ENCODE results near the gene DIP2B. TPM values are rescaled to one million over a fixed set of nuclear protein-coding genes. Genes with fewer than 3 reads are reported as not detected.
"Not testable (repeated sequence)": the region's sequence is repeated elsewhere in the genome, so short reads cannot be mapped to it uniquely, and the experiment has no call there.

Gene DIP2B
- total RNA-seq, 2 experiments from 2014 or later, result 27.8 to 28.2 TPM

DNA sequence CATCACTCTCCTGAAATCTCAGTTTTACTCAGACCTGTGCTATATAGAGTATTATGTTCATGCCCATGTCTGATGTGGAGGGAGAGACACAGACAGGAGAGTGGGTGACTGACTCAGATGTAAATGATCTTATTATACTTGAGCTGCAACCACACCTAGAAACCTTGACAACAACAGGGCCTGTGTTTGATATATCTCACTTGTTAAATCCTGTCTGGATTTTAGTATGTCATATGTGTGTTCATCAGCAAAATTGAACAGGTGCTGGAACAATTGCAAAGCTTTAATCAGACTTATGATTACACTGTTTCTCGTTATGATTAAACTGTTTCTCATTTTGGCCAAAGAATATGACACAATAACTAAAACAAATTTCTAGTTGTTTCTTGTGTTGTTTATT lies 37.7 kb downstream of the DIP2B start:
- no peaks in the 10 kb centered on the region for H3K9me3 Mint-ChIP-seq
- H3K4me1 Mint-ChIP-seq (ENCODE audit: low read depth), result peaks cover 55% of the 10 kb centered on the region
- H3K27ac Mint-ChIP-seq, result peak overlapping the region; percentile 85
- intact Hi-C loops (cut with micrococcal nuclease), result loop anchor here (1.0 kb wide), 7 partner anchors 10 to 483 kb away; no protein-coding TSS in a partner anchor
- CTCF ChIA-PET, result interaction anchor here (0.5 to 1.2 kb wide), 8 partner anchors 12 to 376 kb away, joined by 3 to 4 read pairs (median 3); no protein-coding TSS in a partner anchor
- H3K36me3 Mint-ChIP-seq (ENCODE audit: low read depth), result peaks cover 1% of the 10 kb centered on the region
- DNase-seq, result peak; percentile 64
- no peak overlapping the region for H3K4me3 Mint-ChIP-seq
- no peaks in the 10 kb centered on the region for H3K27me3 Mint-ChIP-seq (ENCODE audit: low read depth)

GRCh38 chr12:50543188-50543587 lies 38.4 kb downstream of the DIP2B start:
- intact Hi-C loops (cut with micrococcal nuclease); H3K27me3 Mint-ChIP-seq (ENCODE audit: low read depth); DNase-seq; H3K36me3 Mint-ChIP-seq (ENCODE audit: low read depth); H3K4me3 Mint-ChIP-seq; H3K9me3 Mint-ChIP-seq: not testable (repeated sequence)
- CTCF ChIA-PET, result interaction anchor here (0.7 to 1.2 kb wide), 7 partner anchors 11 to 106 kb away, joined by 3 to 4 read pairs (median 3); no protein-coding TSS in a partner anchor
- Mint-ChIP-seq H3K4me1 (ENCODE audit: low read depth) (peaks cover 51% of the 10 kb centered on the region), H3K27ac (peak overlapping the region; percentile 85)

DNA sequence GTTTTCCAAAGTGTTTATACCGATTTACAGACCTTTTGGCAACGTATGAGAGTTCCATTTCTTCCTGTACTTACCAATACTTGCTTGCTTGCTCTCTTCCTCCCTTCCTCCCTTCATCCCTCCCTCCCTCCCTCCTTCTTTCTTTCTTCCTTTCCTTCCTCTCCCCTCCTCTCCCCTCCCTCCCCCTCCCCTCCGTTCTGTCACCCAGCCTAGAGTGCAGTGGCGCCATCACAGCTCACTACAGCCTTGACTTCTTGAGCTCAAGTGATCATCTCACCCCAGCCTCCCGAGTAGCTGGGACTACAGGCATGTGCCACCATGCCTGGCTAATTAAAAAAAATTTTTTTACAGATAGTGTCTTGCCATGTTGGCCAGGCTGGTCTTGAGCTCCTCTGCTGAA lies 40.4 kb downstream of the DIP2B start:
- H3K9me3 Mint-ChIP-seq, result no peaks in the 10 kb centered on the region
- CTCF ChIA-PET, result interaction anchor here (0.6 kb wide), 1 partner anchor 57 kb away, joined by 3 read pairs; no protein-coding TSS in a partner anchor

GRCh38 chr12:50545786-50546185 lies 41.0 kb downstream of the DIP2B start:
- intact Hi-C loops (cut with micrococcal nuclease), result no loop called here
- no peak for DNase-seq
- Mint-ChIP-seq H3K36me3 (ENCODE audit: low read depth) (peaks cover 1% of the 10 kb centered on the region), H3K4me3 (no peak overlapping the region), H3K27ac (no peak overlapping the region), H3K9me3 (no peaks in the 10 kb centered on the region), H3K4me1 (ENCODE audit: low read depth) (peaks cover 56% of the 10 kb centered on the region), H3K27me3 (ENCODE audit: low read depth) (no peaks in the 10 kb centered on the region)
- CTCF ChIA-PET, result no interaction called here

More for the DNA sequence above, 40.4 kb downstream of the DIP2B start:
- no peak for DNase-seq
- H3K27me3 Mint-ChIP-seq (ENCODE audit: low read depth), result no peaks in the 10 kb centered on the region
- H3K4me1 Mint-ChIP-seq (ENCODE audit: low read depth), result peaks cover 50% of the 10 kb centered on the region
- no peak overlapping the region for H3K27ac Mint-ChIP-seq
- peaks cover 1% of the 10 kb centered on the region for H3K36me3 Mint-ChIP-seq (ENCODE audit: low read depth)
- intact Hi-C loops (cut with micrococcal nuclease), result no loop called here
- no peak overlapping the region for H3K4me3 Mint-ChIP-seq

GRCh38 chr12:50546441-50547318 lies 41.9 kb downstream of the DIP2B start:
- CTCF ChIA-PET, result interaction anchor here (1.3 kb wide), 1 partner anchor 38 kb away, joined by 3 read pairs; no protein-coding TSS in a partner anchor
- peaks cover 59% of the 10 kb centered on the region for H3K4me1 Mint-ChIP-seq (ENCODE audit: low read depth)

DNA sequence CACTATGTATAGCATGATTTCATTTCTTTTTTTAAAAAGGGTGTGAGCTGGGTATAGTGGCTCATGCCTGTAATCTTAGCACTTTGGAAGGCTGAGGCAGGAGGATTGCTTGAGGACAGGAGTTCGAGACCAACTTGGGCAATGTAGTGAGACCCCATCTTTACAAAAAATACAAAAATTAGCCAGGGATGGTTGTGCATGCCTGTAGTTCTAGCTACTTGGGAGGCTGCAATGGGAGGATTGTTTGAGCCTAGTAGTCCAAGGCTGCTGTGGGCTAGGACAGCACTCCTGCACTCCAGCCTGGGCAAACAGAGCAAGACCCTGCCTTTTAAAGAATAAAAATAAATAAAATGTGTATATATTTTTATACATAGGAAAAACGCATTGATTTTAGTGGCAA lies 43.0 kb downstream of the DIP2B start:
- Mint-ChIP-seq H3K4me1 (ENCODE audit: low read depth) (peaks cover 55% of the 10 kb centered on the region), H3K36me3 (ENCODE audit: low read depth) (peaks cover 7% of the 10 kb centered on the region), H3K4me3 (no peak overlapping the region), H3K27me3 (ENCODE audit: low read depth) (no peaks in the 10 kb centered on the region), H3K9me3 (no peaks in the 10 kb centered on the region), H3K27ac (no peak overlapping the region)
- DNase-seq, result no peak
- CTCF ChIA-PET, result interaction anchor here (0.6 to 1.3 kb wide), 3 partner anchors 39 to 166 kb away, joined by 3 read pairs; no protein-coding TSS in a partner anchor
- intact Hi-C loops (cut with micrococcal nuclease), result no loop called here

More at GRCh38 chr12:50546441-50547318, 41.9 kb downstream of the DIP2B start:
- Mint-ChIP-seq H3K9me3 (no peaks in the 10 kb centered on the region), H3K4me3 (no peak overlapping the region), H3K27ac (no peak overlapping the region), H3K27me3 (ENCODE audit: low read depth) (no peaks in the 10 kb centered on the region), H3K36me3 (ENCODE audit: low read depth) (peaks cover 5% of the 10 kb centered on the region)
- no peak for DNase-seq
- intact Hi-C loops (cut with micrococcal nuclease), result no loop called here

DNA sequence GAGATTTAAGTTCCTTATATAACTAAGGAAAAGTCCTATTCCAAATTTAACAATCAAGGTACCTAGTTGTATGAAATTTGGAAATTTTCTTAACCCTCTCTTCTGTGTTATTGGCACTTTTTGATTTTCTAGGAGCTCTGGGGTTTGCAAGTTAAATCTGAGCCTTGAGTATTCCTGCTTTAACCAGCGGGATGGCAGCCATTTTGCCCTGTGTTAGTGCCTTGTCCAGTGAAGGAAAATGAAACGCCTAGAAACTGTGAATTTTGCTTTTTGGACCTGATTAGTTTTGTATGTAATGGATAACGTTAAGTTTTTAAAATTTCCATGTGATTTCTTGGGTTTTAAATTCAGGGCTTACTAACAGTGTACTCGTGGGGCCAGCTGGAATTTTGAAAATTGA lies 45.1 kb downstream of the DIP2B start:
- Mint-ChIP-seq H3K36me3 (ENCODE audit: low read depth) (peaks cover 8% of the 10 kb centered on the region), H3K27ac (no peak overlapping the region), H3K9me3 (no peaks in the 10 kb centered on the region), H3K4me3 (no peak overlapping the region), H3K4me1 (ENCODE audit: low read depth) (peaks cover 60% of the 10 kb centered on the region), H3K27me3 (ENCODE audit: low read depth) (no peaks in the 10 kb centered on the region)
- CTCF ChIA-PET, result interaction anchor here (0.6 to 1.8 kb wide), 6 partner anchors 11 to 459 kb away, joined by 3 to 5 read pairs (median 4); no protein-coding TSS in a partner anchor
- intact Hi-C loops (cut with micrococcal nuclease), result no loop called here
- no peak for DNase-seq

- no peak for DNase-seq
- no peak overlapping the region for H3K27ac Mint-ChIP-seq
- peaks cover 8% of the 10 kb centered on the region for H3K36me3 Mint-ChIP-seq (ENCODE audit: low read depth)
- no peaks in the 10 kb centered on the region for H3K9me3 Mint-ChIP-seq
- H3K4me3 Mint-ChIP-seq, result no peak overlapping the region
- peaks cover 64% of the 10 kb centered on the region for H3K4me1 Mint-ChIP-seq (ENCODE audit: low read depth)
- intact Hi-C loops (cut with micrococcal nuclease), result no loop called here
- H3K27me3 Mint-ChIP-seq (ENCODE audit: low read depth), result no peaks in the 10 kb centered on the region
- CTCF ChIA-PET, result interaction anchor here (0.6 to 1.2 kb wide), 3 partner anchors 12 to 214 kb away, joined by 3 to 4 read pairs (median 3); no protein-coding TSS in a partner anchor
Observed at GRCh38 chr12:50550530-50551223, 45.9 kb downstream of the DIP2B start.

- H3K27me3 Mint-ChIP-seq (ENCODE audit: low read depth), result no peaks in the 10 kb centered on the region
- intact Hi-C loops (cut with micrococcal nuclease), result no loop called here
- H3K36me3 Mint-ChIP-seq (ENCODE audit: low read depth), result peaks cover 8% of the 10 kb centered on the region
- H3K27ac Mint-ChIP-seq, result no peak overlapping the region
- no peaks in the 10 kb centered on the region for H3K9me3 Mint-ChIP-seq
- CTCF ChIA-PET, result interaction anchor here (0.7 to 1.0 kb wide), 2 partner anchors 43 to 45 kb away, joined by 3 to 4 read pairs; no protein-coding TSS in a partner anchor
- H3K4me3 Mint-ChIP-seq, result no peak overlapping the region
- DNase-seq, result no peak
- H3K4me1 Mint-ChIP-seq (ENCODE audit: low read depth), result peaks cover 63% of the 10 kb centered on the region
Observed at GRCh38 chr12:50551866-50552265, 47.1 kb downstream of the DIP2B start.

- CTCF ChIA-PET, result interaction anchor here (0.6 to 1.5 kb wide), 8 partner anchors 12 to 83 kb away, joined by 3 to 5 read pairs (median 3); no protein-coding TSS in a partner anchor
- intact Hi-C loops (cut with micrococcal nuclease), result loop anchor here (1.0 to 2.0 kb wide), 7 partner anchors 12 to 112 kb away; no protein-coding TSS in a partner anchor
- Mint-ChIP-seq H3K27me3 (ENCODE audit: low read depth) (no peaks in the 10 kb centered on the region), H3K4me1 (ENCODE audit: low read depth) (peaks cover 77% of the 10 kb centered on the region), H3K27ac (peak overlapping the region; percentile 90), H3K4me3 (no peak overlapping the region), H3K9me3 (no peaks in the 10 kb centered on the region), H3K36me3 (ENCODE audit: low read depth) (peaks cover 10% of the 10 kb centered on the region)
- peak; percentile 20 for DNase-seq
Observed at GRCh38 chr12:50554651-50555050, 49.9 kb downstream of the DIP2B start.

DNA sequence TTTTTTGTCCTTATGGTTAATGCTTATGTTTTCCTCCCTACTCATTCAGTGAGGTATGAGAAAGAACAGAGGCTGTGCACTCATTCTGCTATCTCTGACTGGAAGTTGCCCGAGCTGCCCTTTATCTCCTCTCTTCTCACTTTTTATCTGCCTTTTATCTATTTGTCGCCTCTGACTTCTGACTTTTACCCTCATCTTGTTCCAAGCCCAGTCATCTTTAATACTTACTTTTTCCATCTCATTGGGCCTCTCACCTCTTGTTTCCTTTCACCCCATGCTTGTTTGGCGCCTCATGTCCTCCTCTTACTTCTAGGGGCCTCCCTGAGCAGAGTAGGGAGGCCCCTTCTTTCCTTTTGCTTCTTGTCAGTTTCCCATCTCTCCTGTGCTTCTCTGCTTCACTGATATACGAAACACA lies 50.7 kb downstream of the DIP2B start:
- Mint-ChIP-seq H3K9me3 (no peaks in the 10 kb centered on the region), H3K4me3 (peak overlapping the region; percentile 48), H3K27me3 (ENCODE audit: low read depth) (no peaks in the 10 kb centered on the region), H3K4me1 (ENCODE audit: low read depth) (peaks cover 70% of the 10 kb centered on the region), H3K36me3 (ENCODE audit: low read depth) (peaks cover 10% of the 10 kb centered on the region), H3K27ac (peak overlapping the region; percentile 90)
- CTCF ChIA-PET, result interaction anchor here (0.6 to 1.5 kb wide), 6 partner anchors 16 to 47 kb away, joined by 3 to 4 read pairs (median 3); no protein-coding TSS in a partner anchor
- peak; percentile 77 for DNase-seq
- intact Hi-C loops (cut with micrococcal nuclease), result loop anchor here (1.0 to 2.0 kb wide), 7 partner anchors 13 to 113 kb away; no protein-coding TSS in a partner anchor

GRCh38 chr12:50556273-50556672 lies 51.5 kb downstream of the DIP2B start:
- peak overlapping the region; percentile 90 for H3K27ac Mint-ChIP-seq

More at GRCh38 chr12:50556273-50556672, 51.5 kb downstream of the DIP2B start:
- no peak for DNase-seq
- H3K4me1 Mint-ChIP-seq (ENCODE audit: low read depth), result peaks cover 65% of the 10 kb centered on the region
- no peak overlapping the region for H3K4me3 Mint-ChIP-seq
- intact Hi-C loops (cut with micrococcal nuclease), result no loop called here
- no peaks in the 10 kb centered on the region for H3K27me3 Mint-ChIP-seq (ENCODE audit: low read depth)
- CTCF ChIA-PET, result interaction anchor here (1.1 to 1.5 kb wide), 3 partner anchors 16 to 24 kb away, joined by 3 to 4 read pairs (median 3); no protein-coding TSS in a partner anchor
- no peaks in the 10 kb centered on the region for H3K9me3 Mint-ChIP-seq
- peaks cover 10% of the 10 kb centered on the region for H3K36me3 Mint-ChIP-seq (ENCODE audit: low read depth)
